ENCODE results near the gene CYP17A1. TPM values are rescaled to one million over a fixed set of nuclear protein-coding genes. Genes with fewer than 3 reads are reported as not detected.

The CYP17A1 gene
- total RNA-seq, 2 donors from 2014 or later = not detected

- H3K4me3 Mint-ChIP-seq = peak overlapping the region; percentile 27 to 50
- no peak for ATAC-seq (replicated peaks in 1 of 2)
- H3K27me3 Mint-ChIP-seq (ENCODE audit: low read depth) = no peaks in the 10 kb centered on the region
- no peaks in the 10 kb centered on the region for H3K9me3 Mint-ChIP-seq
- H3K36me3 Mint-ChIP-seq (ENCODE audit: insufficient read depth in 2 of 2) = no peaks in the 10 kb centered on the region
- DNase-seq = no peak
- H3K4me1 Mint-ChIP-seq (ENCODE audit: low read depth) = peaks cover 19% of the 10 kb centered on the region
- peak overlapping the region; percentile 38 for H3K27ac Mint-ChIP-seq
Measured at GRCh38 chr10:102795453-102796406, 41.5 kb downstream of the CYP17A1 start.

- H3K4me3 Mint-ChIP-seq = no peak overlapping the region
- H3K9me3 Mint-ChIP-seq = no peaks in the 10 kb centered on the region
- no peak overlapping the region for H3K27ac Mint-ChIP-seq
- peaks cover 20% of the 10 kb centered on the region for H3K4me1 Mint-ChIP-seq (ENCODE audit: low read depth)
- peaks cover 0 to 3% of the 10 kb centered on the region in 2 donors for H3K36me3 Mint-ChIP-seq (ENCODE audit: insufficient read depth in 2 of 2)
- DNase-seq (no peak), ATAC-seq (replicated peaks in 1 of 2) (no peak)
- no peaks in the 10 kb centered on the region for H3K27me3 Mint-ChIP-seq (ENCODE audit: low read depth)
Measured at GRCh38 chr10:102791754-102792395, 45.3 kb downstream of the CYP17A1 start.

DNA sequence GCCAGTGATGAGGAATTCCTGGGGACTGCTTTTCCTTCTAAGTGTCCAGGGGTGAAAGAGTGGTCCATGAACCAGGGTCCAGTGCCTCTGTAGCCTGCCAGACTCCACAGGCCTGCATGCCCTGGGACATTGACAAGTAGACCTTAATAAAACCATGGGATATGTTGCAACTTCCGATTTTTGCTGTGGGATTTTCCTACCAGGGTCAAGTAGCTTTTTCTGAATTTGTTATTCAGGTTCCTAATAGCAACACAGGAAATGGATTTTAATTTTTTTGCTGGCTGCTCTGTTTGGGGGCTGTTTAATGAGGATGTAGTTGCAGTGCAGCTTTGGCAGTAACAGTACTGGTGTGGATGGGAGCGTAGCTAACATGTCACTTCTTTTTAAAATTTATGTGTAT is 51.4 kb downstream of the CYP17A1 start:
- Mint-ChIP-seq H3K27me3 (ENCODE audit: low read depth) (no peaks in the 10 kb centered on the region), H3K27ac (peak overlapping the region; percentile 92), H3K9me3 (no peaks in the 10 kb centered on the region), H3K4me1 (ENCODE audit: low read depth) (peaks cover 29% of the 10 kb centered on the region), H3K36me3 (ENCODE audit: insufficient read depth in 2 of 2) (peaks cover 0 to 3% of the 10 kb centered on the region in 2 donors), H3K4me3 (no peak overlapping the region)
- ATAC-seq (replicated peaks in 1 of 2) (no peak), DNase-seq (no peak)

- Mint-ChIP-seq H3K27ac (no peak overlapping the region), H3K4me1 (ENCODE audit: low read depth) (peaks cover 35% of the 10 kb centered on the region), H3K27me3 (ENCODE audit: low read depth) (no peaks in the 10 kb centered on the region), H3K36me3 (ENCODE audit: insufficient read depth in 2 of 2) (peaks cover 0 to 7% of the 10 kb centered on the region in 2 donors), H3K9me3 (no peaks in the 10 kb centered on the region), H3K4me3 (no peak overlapping the region)
- DNase-seq = no peak
- no peak for ATAC-seq (replicated peaks in 1 of 2)
Measured at GRCh38 chr10:102783568-102783967, 53.6 kb downstream of the CYP17A1 start.

- Mint-ChIP-seq H3K36me3 (ENCODE audit: insufficient read depth in 2 of 2) (peaks cover 0 to 7% of the 10 kb centered on the region in 2 donors), H3K4me1 (ENCODE audit: low read depth) (peaks cover 39% of the 10 kb centered on the region), H3K4me3 (no peak overlapping the region), H3K9me3 (no peaks in the 10 kb centered on the region), H3K27me3 (ENCODE audit: low read depth) (no peaks in the 10 kb centered on the region), H3K27ac (peak overlapping the region; percentile 53)
- no peak for ATAC-seq (replicated peaks in 1 of 2)
- no peak for DNase-seq
Measured at GRCh38 chr10:102782673-102783551, 54.3 kb downstream of the CYP17A1 start.

GRCh38 chr10:102781921-102782557 is 55.2 kb downstream of the CYP17A1 start:
- no peaks in the 10 kb centered on the region for H3K9me3 Mint-ChIP-seq
- no peak overlapping the region for H3K4me3 Mint-ChIP-seq
- H3K4me1 Mint-ChIP-seq (ENCODE audit: low read depth) = peaks cover 45% of the 10 kb centered on the region
- ATAC-seq (replicated peaks in 1 of 2) (no peak), DNase-seq (no peak)
- no peaks in the 10 kb centered on the region for H3K27me3 Mint-ChIP-seq (ENCODE audit: low read depth)
- H3K27ac Mint-ChIP-seq = no peak overlapping the region
- peaks cover 0 to 7% of the 10 kb centered on the region in 2 donors for H3K36me3 Mint-ChIP-seq (ENCODE audit: insufficient read depth in 2 of 2)

DNA sequence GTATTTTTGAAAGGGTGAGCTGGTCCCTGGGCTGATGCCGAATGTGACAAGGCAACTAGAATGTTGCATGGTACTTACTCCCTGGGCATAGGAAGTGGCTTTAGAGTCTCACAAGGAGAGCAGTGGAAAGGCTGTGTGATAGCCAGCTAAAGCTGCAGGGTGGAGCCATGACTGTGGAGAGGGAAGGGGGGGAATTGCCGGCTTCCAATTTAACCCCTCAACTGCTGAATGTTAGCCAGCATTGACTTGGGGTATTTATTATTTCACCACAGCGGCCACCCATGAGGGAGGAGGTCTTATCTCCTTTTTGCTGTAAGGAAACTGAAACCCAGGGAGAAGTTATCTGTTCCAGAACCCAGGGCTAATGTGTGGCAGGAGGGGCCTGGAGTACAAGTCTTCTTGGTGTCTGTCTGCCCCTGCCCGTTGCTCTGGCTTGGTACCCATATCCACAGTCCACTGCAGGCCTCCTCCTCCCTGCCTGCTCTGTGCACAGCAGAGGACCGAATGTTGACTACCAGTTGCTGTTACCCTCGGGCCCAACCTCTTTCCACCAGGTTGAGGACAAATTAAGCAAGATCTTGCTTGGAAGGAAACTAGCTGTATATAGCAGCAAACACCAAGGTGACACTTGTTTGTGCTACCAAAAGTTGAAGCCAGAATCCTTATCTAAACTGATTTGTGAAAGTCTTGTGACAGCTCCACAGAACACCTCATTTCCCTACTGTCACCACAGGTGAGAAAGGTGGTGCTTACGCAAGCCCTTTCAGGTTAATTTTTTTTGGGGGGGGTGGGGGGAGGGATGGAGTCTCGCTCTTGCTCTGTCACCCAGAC is 55.9 kb downstream of the CYP17A1 start:
- Mint-ChIP-seq H3K36me3 (ENCODE audit: insufficient read depth in 2 of 2) (peaks cover 0 to 7% of the 10 kb centered on the region in 2 donors), H3K4me1 (ENCODE audit: low read depth) (peaks cover 52% of the 10 kb centered on the region)
- no peak for ATAC-seq (replicated peaks in 1 of 2)

More for the DNA sequence above, 55.9 kb downstream of the CYP17A1 start:
- no peak overlapping the region for H3K27ac Mint-ChIP-seq
- DNase-seq = no peak
- no peaks in the 10 kb centered on the region for H3K9me3 Mint-ChIP-seq
- H3K27me3 Mint-ChIP-seq (ENCODE audit: low read depth) = no peaks in the 10 kb centered on the region
- H3K4me3 Mint-ChIP-seq = no peak overlapping the region

Other genes starting within 250 kb of the CYP17A1 start
- gene TRIM8, start 192.9 kb downstream of the CYP17A1 start, total RNA-seq = 10 to 100 TPM; 57.9 to 58.2 TPM
- gene ARL3, start 123.0 kb downstream of the CYP17A1 start, total RNA-seq = 1 to 10 TPM; 8.0 to 8.7 TPM
- 10 to 100 TPM in 1 of 2 donors, 1 to 10 TPM in 1; 7.5 to 10.4 TPM for gene SFXN2, start 122.8 kb downstream of the CYP17A1 start, total RNA-seq
- gene WBP1L, start 93.5 kb downstream of the CYP17A1 start, total RNA-seq = 10 to 100 TPM; 19.6 to 20.1 TPM
- gene BORCS7, start 16.8 kb upstream of the CYP17A1 start, total RNA-seq = 1 to 10 TPM; 8.3 to 8.6 TPM
- under 1 TPM; 0.39 to 0.67 TPM for gene AS3MT, start 32.1 kb upstream of the CYP17A1 start, total RNA-seq
- gene CNNM2, start 80.9 kb upstream of the CYP17A1 start, total RNA-seq = 10 to 100 TPM in 1 of 2 donors, 1 to 10 TPM in 1; 9.0 to 10.9 TPM

Measured in activated T-cell treated with anti-CD3 and anti-CD28 coated beads, Interleukin-2, amount 50 U/mL, for 72 hours (primary cell).